ENCODE data around the gene CLTCL1. TPM values are rescaled to one million over a fixed set of nuclear protein-coding genes. Genes with fewer than 3 reads are reported as not detected.

The CLTCL1 gene
- total RNA-seq, 1 experiment from 2014 or later, result 11.9 TPM

DNA sequence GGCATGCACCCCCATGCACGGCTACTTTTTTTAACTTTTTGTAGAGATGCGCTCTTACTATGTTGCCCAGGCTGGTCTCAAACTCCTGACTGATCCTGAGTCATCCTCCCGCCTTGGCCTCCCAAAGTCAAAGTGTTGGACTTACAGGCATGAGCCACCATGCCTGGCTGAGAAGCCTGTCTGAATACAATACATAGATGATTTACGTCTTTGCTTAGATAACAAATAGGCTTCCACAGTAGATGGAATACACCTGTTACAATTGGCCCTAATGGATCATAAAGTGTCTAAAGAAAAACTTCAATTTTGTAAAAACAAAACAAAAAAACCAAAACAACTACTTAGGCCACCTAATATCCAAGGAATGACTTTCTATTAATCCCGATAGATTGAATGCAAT, 13.0 kb upstream of the CLTCL1 start:
- BruUV-seq (replicated peaks), result no TSS peak
- Histone ChIP-seq H3K36me3 (ENCODE audit: control insufficient read depth, insufficient read depth, low read length) (no peaks in the 10 kb centered on the region), H3K4me3 (ENCODE audit: low read depth in 2 of 2, low read length in 2 of 2) (no peak overlapping the region), H3K4me1 (ENCODE audit: control insufficient read depth, insufficient read depth, low read length) (no peaks in the 10 kb centered on the region), H3K27me3 (ENCODE audit: control insufficient read depth, insufficient read depth, low read length) (no peaks in the 10 kb centered on the region), H3K27ac (ENCODE audit: low read length) (no peak overlapping the region), H3K9me3 (ENCODE audit: control insufficient read depth, insufficient read depth, low read depth, low read length) (no peaks in the 10 kb centered on the region)
- POLR2A ChIA-PET, result no interaction called here
- intact Hi-C loops (cut with micrococcal nuclease; ENCODE audit: unreplicated experiment), result no loop called here
- ATAC-seq (no peak), DNase-seq (ENCODE audit: low read depth, low spot score) (no peak)
- CTCF ChIA-PET, result no interaction called here
- in situ Hi-C loops (cut with HindIII; ENCODE audit: low pct_unique_long_range_greater_than_20kb, low sequenced_read_pairs), result no loop called here
- no peak for TF ChIP-seq SIN3A (IDR thresholded peaks at IDR 0.05; ENCODE audit: borderline replicate concordance, insufficient read depth, low read depth, low read length)
- TF ChIP-seq, protein P1, sequence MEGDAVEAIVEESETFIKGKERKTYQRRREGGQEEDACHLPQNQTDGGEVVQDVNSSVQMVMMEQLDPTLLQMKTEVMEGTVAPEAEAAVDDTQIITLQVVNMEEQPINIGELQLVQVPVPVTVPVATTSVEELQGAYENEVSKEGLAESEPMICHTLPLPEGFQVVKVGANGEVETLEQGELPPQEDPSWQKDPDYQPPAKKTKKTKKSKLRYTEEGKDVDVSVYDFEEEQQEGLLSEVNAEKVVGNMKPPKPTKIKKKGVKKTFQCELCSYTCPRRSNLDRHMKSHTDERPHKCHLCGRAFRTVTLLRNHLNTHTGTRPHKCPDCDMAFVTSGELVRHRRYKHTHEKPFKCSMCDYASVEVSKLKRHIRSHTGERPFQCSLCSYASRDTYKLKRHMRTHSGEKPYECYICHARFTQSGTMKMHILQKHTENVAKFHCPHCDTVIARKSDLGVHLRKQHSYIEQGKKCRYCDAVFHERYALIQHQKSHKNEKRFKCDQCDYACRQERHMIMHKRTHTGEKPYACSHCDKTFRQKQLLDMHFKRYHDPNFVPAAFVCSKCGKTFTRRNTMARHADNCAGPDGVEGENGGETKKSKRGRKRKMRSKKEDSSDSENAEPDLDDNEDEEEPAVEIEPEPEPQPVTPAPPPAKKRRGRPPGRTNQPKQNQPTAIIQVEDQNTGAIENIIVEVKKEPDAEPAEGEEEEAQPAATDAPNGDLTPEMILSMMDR (IDR thresholded peaks at IDR 0.05), result no peak

DNA sequence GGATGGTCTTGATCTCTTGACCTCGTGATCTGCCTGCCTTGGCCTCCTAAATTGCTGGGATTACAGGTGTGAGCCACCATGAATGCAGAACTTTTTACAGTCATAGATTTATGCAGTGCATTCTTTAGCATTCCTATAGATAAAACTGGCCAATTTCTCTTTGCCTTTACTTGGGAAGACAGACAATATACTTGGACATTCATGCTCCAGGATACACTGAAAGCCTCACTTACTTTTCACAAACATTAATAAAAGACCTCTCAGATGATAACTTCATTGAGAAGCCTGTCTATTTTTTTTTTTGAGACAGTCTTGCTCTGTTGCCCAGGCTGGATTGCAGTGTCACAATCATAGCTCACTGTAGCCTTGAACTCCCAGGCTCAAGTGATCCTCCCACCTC, 12.3 kb upstream of the CLTCL1 start:
- ChIA-PET POLR2A (no interaction called here), CTCF (no interaction called here)
- Histone ChIP-seq H3K27ac (ENCODE audit: low read length) (no peak overlapping the region), H3K9me3 (ENCODE audit: control insufficient read depth, insufficient read depth, low read depth, low read length) (no peaks in the 10 kb centered on the region), H3K4me3 (ENCODE audit: low read depth in 2 of 2, low read length in 2 of 2) (no peak overlapping the region), H3K27me3 (ENCODE audit: control insufficient read depth, insufficient read depth, low read length) (no peaks in the 10 kb centered on the region), H3K4me1 (ENCODE audit: control insufficient read depth, insufficient read depth, low read length) (no peaks in the 10 kb centered on the region; the same call in 1 of the 2 replicates), H3K36me3 (ENCODE audit: control insufficient read depth, insufficient read depth, low read length) (no peaks in the 10 kb centered on the region)
- in situ Hi-C loops (cut with HindIII; ENCODE audit: low pct_unique_long_range_greater_than_20kb, low sequenced_read_pairs), result no loop called here
- no peak for DNase-seq (ENCODE audit: low read depth, low spot score)
- no TSS peak for BruUV-seq (replicated peaks)
- intact Hi-C loops (cut with micrococcal nuclease; ENCODE audit: unreplicated experiment), result no loop called here
- no peak for TF ChIP-seq SIN3A (IDR thresholded peaks at IDR 0.05; ENCODE audit: borderline replicate concordance, insufficient read depth, low read depth, low read length)
- TF ChIP-seq, protein P1 (IDR thresholded peaks at IDR 0.05), result no peak
- no peak for TF ChIP-seq TCF7L2 (IDR thresholded peaks at IDR 0.05; ENCODE audit: low read depth, low read length)
- TF ChIP-seq, protein P2, sequence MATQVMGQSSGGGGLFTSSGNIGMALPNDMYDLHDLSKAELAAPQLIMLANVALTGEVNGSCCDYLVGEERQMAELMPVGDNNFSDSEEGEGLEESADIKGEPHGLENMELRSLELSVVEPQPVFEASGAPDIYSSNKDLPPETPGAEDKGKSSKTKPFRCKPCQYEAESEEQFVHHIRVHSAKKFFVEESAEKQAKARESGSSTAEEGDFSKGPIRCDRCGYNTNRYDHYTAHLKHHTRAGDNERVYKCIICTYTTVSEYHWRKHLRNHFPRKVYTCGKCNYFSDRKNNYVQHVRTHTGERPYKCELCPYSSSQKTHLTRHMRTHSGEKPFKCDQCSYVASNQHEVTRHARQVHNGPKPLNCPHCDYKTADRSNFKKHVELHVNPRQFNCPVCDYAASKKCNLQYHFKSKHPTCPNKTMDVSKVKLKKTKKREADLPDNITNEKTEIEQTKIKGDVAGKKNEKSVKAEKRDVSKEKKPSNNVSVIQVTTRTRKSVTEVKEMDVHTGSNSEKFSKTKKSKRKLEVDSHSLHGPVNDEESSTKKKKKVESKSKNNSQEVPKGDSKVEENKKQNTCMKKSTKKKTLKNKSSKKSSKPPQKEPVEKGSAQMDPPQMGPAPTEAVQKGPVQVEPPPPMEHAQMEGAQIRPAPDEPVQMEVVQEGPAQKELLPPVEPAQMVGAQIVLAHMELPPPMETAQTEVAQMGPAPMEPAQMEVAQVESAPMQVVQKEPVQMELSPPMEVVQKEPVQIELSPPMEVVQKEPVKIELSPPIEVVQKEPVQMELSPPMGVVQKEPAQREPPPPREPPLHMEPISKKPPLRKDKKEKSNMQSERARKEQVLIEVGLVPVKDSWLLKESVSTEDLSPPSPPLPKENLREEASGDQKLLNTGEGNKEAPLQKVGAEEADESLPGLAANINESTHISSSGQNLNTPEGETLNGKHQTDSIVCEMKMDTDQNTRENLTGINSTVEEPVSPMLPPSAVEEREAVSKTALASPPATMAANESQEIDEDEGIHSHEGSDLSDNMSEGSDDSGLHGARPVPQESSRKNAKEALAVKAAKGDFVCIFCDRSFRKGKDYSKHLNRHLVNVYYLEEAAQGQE (IDR thresholded peaks at IDR 0.05; ENCODE audit: insufficient read depth in 1 of 2, low read depth in 2 of 2, low read length in 1 of 2), result no peak
- no peak for TF ChIP-seq POLR2AphosphoS5 (IDR thresholded peaks at IDR 0.05; ENCODE audit: low read depth, low read length)
- ATAC-seq, result no peak
